Measurements from ENCODE around the gene STAT4.

STAT4 gene

DNA sequence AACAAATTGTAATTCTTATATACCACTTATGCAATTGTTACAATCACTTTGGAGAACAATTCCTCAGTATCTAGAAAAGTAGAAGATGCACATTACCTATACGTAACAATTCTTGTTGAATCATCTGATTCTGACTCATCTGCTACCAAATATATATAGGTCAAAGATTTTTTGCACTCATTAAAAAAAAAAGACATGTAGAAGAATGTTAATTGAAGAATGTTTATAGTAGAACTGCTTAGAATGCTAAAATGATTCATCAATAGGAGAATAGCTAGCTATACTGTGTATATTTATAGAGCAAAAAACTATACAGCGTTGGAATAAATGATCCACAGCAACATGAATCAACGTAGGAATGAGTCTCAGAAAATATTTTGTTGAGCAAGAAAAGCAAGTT is 107.4 kb downstream of the STAT4 start:
- no peak for DNase-seq (ENCODE audit: low spot score)

DNA sequence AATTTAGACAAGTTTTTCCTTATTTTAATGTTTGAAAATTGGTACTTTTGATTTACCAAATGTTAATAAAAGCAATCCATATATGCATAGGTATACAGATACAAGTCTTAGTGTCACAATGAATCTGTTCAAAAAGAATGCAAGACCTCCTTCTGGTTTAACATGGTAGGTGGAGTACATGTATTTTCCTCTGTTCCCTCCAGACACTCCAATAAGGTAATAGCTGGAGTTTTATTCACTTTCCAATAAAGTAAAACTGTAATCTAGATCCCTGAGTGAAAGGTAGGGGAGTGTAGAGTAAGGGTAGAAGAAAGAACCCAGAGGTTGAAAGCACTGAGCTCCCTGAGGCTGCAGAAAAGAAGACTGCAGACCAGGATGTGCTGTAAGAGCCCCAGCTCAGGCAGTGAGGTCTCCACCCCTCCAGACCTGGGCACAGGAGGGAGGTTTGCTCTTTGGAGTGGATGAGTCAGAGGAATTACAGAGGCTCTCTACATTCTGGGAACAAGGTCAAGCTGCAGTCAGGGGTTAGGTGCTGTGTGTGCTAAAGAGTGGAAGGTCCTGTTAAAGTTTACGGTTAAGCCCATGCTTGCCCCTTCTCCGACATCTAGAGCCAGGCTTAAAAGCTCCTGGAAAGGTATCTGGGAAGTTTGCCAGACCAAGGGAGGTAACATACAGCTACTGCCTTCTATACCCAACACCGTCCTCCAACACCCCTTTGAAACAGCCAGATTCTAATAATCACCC is 109.2 kb downstream of the STAT4 start:
- no peak for DNase-seq (ENCODE audit: low spot score)

DNA sequence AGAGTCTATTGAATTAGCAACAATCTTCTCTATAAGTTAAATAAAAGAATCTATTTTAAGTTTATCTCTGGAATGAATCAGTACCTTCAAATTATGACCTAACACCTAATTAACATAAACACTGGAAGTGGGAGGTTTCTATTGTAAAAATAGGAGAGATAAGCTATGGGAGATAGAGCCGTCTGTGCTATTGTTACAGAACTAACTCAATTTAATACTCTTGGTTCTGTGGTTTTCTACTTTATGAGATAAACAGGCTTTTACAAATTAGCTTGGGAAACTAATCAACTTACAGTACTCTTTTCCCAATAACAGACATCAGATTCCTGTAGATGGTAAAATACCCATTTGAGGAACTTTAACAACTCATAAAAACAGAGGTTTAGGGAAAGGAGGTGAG is 111.2 kb downstream of the STAT4 start:
- no peak for DNase-seq (ENCODE audit: low spot score)

DNA sequence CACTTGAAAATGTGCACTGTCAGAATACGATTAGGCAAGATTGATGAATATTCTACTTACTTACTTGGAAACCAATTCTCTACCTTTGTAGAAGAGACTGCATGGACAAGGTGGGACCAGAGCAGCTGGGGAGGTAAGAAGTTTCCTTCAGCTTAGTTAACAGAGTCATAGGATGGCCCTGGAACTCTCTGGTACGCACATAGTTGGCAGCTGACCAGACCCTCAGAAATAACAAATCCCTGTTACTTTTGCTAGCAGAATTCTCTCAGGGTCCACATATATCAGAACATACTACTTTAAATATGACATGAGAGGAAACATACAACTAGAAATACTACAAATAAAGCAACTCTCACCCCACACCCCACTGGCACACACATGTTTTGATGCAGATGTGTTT is 112.1 kb downstream of the STAT4 start:
- DNase-seq (ENCODE audit: low spot score): no peak

DNA sequence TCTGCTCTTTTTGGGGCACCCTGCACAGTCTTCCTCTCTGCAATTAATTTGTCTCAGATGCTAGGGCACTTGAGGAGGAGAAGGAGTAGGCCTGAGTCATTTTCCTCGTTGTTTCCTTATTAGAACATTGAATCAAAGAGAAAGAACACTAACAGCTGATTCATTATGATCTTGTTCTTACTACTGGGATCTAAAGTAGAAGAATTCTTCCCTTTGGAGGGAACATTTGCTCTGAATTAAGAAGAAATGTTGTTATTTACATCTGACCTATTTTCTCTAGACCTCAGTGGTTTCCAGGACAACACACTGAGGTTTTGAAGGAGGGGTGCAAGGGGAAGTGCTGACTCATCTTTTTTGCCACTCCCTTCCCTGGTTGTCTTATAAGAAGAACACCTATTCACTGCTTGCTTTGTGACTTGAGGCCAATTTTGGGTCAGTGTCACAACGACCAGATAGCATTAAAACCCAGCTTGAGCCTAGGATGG is 112.5 kb downstream of the STAT4 start:
- DNase-seq (ENCODE audit: low spot score): peak; percentile 41

DNA sequence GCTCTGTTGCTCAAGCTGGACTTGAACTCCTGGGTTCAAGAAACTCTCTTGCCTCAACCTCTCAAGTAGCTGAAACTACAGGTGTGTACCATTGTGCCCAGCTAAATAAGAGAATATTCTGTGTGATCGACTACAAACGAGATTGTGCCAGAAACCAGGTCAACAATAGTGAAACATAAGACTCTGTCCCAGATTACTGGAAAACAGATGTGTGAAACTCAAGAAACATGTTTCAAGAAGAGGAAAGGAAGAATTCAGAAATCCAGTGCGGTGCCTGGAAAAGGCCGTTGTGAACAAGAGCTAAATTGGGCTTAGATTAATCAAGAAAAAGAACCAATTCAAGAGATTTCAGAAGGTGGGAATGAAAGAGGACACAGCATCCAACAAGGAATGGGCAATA is 113.4 kb downstream of the STAT4 start:
- no peak for DNase-seq (ENCODE audit: low spot score)

DNA sequence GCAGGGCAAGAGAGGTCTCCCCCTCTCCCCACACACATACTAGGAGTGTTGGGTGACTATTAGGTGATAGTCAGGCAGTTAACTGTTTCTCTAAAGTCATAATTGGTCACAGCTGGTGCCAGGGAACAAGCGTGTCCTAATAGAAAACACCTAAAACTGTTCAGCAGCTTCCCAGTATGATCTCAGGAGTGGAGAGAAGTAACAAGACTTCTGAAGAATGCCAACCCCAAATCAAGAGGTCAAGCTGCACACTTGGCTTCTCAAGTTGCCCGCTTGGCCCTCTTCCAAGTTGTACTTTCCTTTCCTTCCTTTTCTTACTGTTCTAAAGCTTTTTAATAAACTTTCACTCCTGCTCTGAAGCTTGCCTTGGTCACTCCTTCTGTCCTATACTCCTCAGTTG is 114.4 kb downstream of the STAT4 start:
- DNase-seq (ENCODE audit: low spot score): no peak

DNA sequence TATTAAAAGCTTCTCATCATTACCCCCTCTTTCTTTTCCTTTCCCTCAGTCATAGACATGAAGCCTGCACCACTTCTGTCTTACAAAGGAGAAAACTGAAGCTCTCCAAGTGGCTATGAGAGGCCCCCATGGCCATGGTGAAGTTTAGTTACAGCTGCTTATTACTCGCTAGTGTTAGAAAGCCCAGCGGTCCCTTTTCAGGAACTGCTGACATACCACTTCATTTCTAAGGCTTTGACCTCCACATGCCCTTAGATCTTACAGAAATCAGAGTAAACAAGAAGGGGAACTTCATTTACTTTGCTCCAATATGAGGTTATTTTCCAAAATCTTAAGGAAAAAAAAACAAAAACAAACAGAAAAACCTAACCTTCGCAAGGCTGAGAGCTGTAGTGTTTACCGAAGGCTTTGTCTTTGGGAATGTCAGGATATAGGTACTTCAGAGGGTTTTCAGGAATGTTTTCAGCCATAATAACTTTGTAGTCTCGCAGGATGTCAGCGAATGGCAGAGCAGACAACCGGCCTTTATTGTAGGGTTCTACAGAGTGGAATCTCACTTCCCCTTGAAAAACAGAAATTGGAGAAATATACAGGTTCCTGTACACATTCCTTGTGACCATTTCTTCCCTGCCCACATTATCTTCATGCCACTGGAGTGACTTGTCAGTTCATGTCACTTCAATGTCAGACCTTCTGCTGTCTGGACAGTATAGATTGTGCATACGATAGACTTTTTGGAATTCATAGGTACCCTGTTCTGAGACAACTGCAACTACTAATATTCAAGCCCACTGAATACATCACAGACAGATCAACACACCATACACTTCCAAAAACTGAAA is 118.0 kb downstream of the STAT4 start:
- no peak for DNase-seq (ENCODE audit: low spot score)

DNA sequence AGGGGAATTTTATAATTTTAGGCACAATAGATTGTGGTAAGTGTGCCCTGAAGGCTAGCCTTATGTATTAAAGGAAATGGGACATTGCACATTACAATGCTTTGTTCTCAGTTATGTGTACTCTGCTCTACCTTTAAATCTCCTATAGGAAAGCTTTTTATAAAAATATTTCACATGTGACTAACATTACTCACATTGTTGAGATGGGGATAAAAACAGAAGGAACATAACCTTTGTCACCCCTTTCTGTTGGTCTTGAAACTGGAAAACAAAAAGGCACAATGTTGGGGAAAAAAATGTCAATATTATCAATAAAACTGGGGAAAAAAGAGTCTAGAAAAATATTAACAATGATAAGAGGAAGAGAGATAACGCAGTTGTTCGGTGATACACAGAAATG is 119.5 kb downstream of the STAT4 start:
- no peak for DNase-seq (ENCODE audit: low spot score)

DNA sequence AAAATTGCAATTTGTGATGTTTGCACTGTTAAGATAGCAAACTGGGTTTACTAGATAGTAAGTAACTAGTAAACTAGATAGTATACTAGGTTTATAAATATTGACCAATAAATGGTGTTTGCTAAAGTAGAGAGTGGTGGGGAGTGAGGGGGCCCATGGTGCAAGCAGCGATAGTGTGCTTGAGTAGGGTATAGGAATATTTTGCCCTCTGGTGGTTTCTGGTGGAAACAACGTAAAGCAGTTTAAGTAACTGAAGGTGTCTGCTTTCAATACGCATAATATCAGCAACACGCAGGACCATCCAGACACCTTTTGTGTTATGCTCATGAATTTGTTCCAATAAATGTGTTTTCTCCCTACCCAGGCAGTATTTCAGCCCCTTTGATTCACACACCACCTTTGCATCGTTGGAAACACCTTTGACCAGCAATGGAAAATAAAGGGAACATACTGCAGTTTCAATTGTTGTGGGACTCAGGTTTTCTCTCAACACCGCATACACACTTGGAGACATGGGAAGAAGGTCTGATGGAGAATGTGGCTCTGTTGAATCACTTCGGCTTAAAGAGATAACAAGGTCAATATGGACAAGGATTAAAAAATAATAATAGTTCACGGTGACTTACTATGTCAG is 120.2 kb downstream of the STAT4 start:
- DNase-seq (ENCODE audit: low spot score): peak; percentile 34

DNA sequence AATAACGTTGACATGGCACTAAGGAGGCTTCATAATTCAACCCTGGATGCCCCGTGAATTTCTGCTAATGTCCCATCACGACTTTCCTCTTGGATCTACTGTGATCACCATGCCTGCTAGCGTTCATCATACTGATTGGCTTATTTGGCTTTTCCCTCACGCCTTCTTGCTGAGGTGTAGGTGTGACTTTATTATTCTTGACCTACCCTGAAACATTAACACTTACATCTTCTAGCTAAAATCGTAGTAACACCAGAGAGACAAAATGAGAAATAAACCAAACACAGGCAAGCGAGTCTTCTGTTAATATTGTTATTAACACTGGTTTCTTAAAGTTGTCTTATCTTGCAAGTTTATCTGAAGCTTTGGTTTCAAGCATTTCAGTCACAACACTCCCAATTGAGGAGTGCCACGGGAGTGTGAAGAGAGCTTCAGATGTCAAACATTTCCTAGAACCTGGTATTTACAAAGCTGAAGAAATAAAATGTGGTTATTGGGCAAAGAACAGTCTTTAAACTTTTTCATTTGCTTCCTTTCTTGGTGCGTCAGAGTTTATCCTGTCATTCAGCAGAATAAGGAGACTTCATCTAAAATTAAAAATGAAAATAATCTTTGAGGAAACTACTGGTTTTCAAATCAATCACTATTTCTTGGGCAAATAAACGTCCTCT is 121.4 kb downstream of the STAT4 start:
- no peak for DNase-seq (ENCODE audit: low spot score)

DNA sequence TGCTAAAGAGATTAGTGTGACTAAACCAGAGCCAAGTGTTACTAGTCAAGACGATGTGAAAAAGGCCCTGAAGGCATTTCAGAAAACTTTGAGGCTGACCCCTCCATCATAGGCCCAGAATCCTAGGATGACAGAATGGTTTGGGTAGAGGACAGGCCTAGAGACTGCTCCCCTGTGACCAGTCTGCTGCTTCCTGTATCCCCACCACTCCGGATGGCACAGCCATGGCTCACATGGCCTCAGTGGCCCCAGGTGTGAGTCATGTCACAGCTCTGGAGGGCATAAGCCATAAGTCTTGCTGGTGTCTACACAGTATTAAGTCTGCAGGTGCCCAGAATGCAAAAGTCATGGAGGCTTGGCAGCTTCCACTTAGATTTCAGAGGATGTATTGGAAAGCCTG is 124.4 kb downstream of the STAT4 start:
- no peak for DNase-seq (ENCODE audit: low spot score)

DNA sequence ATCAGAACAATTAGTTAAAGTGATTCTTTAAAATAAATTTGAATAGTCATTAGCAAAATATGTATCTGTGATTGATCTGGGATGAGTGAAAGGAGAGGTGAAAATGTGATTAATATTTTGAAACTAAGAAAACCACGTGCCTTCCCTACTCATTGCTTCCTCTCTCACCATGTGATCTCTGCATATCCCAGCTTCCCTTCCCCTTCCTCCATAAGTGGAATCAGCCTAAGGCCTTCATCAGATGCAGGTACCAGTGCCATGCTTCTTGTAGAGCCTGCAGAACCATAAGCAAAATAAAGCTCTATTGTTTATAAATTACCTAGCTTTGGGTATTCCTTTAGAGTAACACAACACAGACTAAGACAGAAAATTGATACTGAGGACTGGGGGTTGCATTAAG is 125.7 kb downstream of the STAT4 start:
- no peak for DNase-seq (ENCODE audit: low spot score)

DNA sequence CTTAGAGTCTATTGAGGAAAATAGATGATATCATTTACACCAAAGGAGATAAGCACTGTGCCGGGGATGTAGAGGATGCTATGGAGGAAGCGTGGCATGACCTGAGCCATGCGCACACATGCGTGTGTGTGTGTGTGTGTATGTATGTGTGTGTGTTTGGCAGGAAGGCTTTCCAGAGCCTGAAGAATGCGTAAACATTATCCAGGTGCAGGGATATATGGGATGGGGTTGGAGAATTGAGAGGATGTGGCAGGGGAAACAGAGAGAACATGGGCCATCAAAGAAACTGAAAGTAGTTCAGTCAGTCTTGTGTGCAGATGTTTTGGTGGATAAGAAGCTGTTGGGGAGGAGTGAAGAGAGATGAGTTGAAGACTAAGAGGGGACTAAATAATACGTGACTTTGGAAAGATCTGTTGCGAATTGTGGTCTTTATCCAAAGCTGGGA is 127.5 kb downstream of the STAT4 start:
- DNase-seq (ENCODE audit: low spot score): no peak

DNA sequence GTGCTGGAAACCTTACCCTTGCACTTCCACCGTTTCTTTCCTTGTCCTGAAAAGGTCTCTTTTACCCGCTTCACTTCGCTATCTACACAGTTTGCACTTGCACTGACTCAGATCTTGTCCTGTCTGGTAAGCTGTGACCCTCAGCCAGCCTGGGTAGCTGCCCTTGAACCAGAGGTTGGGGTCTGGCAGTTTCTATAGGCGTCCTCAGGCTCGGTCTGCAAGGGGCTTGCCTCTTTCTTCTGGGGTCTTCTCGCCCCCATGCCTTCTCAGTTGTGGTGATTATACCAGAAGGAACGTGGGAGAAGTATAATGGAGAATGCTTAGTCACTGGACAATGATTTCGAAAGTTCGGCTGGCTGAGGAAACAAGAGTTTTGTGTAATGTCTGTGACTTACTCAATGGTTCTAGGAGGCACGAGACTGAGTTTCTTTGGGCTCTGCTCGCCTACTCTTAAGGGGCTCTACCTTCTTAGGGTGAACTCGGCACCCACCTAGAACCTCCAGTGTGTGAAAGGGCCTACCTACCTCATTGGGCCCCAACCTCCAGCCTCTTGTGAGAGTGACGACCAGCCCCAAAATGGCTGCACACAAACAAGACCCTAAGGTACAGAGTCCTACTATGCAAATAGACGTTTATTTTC is 129.9 kb downstream of the STAT4 start:
- DNase-seq (ENCODE audit: low spot score): peak; percentile 61

DNA sequence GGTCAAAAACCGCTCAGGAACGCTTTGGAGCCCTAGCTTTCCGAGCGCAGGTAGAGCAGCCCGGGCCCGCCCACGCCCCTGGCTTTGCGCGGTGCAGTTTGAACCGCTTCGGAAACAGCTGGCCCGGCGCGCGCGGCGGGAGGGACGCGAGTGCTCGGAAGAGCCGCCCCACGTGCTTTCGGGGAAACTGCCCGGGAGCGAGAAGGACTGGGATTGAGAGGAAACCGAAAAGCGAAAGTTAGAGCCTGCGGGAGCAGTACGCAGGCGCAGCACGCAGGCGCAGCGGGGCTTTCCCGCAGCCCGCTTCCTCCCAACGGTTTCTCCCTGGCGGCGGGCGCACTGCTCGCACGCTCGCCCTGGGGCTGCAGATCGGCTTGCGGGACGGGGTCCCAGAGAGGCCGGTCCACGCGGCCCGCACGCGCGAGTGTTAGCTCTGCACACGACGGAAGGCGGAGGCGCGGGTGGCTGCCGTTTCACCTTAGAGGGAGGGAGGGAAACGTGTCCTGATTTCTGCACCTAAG is 130.5 kb downstream of the STAT4 start:
- DNase-seq (ENCODE audit: low spot score): peak; percentile 98

DNA sequence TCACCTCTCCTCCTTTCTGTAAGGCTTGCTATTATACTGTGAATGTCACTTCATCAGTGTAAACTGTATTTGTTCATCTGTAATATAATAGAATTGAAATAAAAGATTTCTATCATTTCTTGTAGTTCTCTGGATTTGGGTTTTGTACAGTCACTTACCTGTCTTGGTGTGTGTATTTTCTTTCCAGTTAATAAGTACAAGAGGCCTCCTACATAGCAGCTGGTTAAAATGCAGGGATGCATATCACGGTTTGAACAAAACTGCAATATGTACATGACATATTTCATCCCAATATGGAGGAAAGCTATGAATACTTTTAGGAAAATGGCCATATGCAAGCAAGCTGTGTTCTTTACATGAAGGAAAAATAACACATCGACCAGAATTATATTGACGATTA is 131.4 kb downstream of the STAT4 start:
- DNase-seq (ENCODE audit: low spot score): no peak

DNA sequence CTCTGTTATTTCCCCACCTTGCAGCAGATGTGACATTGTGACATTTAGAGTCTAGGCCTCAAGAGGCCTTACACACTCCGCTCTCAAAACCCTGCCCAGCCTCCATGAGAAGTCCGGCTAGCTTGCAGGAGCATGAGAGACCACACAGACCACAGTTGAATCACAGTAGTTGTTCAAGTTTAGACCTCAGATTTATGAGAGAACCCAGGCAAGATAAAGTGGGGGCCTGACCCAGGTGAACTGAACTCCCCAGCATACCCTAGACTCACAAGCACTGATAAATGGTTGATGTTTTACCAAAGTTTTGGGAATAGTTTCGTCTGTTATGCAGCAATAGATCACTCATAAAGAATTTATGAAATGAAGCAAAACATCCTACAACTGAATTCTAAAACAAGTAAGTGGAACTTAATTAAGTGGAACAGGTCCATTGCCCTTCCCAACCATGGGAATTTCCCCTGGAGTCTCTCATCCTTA is 132.1 kb downstream of the STAT4 start:
- no peak for DNase-seq (ENCODE audit: low spot score)

DNA sequence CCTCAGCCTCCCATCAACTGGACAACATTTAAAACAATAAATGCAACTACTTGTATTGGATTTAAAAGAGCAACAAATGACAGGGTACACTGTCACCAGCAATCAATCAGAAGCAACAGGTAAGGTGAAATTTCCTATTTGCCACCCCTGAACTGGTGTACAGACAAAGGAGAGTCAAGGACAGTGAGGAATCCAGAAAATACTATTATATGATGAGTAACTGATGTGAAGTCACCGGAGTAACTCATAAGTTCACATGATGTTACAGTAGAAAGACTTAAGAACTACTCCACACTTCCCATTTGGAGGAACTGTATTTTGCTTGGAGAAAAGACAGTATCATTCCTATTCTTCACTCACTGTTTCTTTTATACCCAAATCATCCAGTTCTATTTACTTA is 132.7 kb downstream of the STAT4 start:
- DNase-seq (ENCODE audit: low spot score): no peak

DNA sequence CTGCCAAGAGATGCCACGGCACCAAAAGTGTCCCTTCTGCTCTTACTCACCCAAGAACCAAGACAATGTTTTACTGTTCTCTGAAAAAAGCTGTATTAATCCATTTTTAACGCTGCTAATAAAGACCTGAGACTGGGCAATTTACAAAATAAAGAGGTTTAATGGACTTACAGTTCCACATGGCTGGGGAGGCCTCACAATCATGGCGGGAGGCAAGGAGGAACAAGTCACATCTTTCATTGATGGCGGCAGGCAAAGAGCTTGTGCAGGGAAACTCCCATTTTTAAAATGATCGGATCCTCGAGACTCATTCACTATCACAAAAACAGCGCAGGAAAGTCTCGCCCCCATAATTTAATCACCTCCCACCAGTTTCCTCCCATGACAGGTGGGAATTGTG is 135.0 kb downstream of the STAT4 start:
- no peak for DNase-seq (ENCODE audit: low spot score)

DNA sequence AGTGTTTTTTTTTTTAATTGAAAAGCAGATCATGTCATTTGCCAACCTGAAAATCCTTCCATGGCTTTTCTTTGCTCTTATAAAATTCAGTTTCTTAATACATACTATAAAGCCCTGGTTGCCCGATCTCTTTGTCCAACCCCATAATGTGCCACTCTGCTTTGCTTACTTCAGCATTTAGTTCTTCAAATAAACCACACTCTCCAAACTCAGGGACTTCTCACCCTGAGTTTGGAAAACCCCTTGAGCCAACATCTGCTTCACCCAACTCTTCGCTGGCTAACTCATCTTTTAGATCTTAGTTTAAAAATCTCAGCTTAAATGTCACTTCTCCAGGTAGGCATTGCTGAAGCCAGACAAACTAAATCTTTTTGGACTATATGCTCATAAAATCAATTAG is 135.6 kb downstream of the STAT4 start:
- no peak for DNase-seq (ENCODE audit: low spot score)

DNA sequence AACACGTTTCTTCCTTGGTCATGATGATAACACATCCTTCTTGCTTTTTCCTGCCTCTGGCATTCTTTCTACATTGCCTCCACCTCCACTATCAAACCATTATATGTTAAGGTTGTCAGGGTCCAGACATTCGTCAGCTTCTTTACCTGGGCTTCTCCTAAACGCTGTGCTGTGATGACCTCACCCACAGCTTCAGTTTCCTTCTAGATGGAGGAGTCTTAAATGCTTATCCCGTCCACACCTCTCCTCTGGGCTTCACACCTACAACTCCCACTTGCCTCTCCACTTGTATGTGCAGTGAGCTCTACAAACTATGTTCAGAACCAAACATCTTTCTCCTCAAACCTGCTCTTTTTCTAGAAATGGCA is 136.2 kb downstream of the STAT4 start:
- no peak for DNase-seq (ENCODE audit: low spot score)
